KMS-11 (cell line): ENCODE data around the gene SRP9.
A peak's percentile ranks its signal among the peaks of the same experiment; 100 is the strongest.

Experiments
- H2AFZ ChIP-seq: fragments of 200-600 bp; sonication (generic); 2 replicates; pipeline ENCODE4 v1.6.1; 2016; ENCODE audit warnings: antibody characterized with exemption, mixed run types, low read depth
- H3K27ac ChIP-seq: fragments of 200-600 bp; sonication (generic); 2 replicates; pipeline ENCODE4 v1.6.1; 2016; ENCODE audit warnings: mild to moderate bottlenecking, mixed run types
- H3K27me3 ChIP-seq: fragments of 200-600 bp; sonication (generic); 2 replicates; pipeline ENCODE4 v1.6.1; 2017; ENCODE audit warnings: mild to moderate bottlenecking, low read depth, mixed run types, moderate library complexity; ENCODE audit not compliant: insufficient read depth
- H3K36me3 ChIP-seq: fragments of 200-600 bp; sonication (generic); 2 replicates; pipeline ENCODE4 v1.6.1; 2017; ENCODE audit warnings: mild to moderate bottlenecking, mixed run types; ENCODE audit not compliant: insufficient read depth
- H3K4me1 ChIP-seq: fragments of 200-600 bp; sonication (generic); 2 replicates; pipeline ENCODE4 v1.6.1; 2016; ENCODE audit warnings: mild to moderate bottlenecking, low read depth, mixed run types; ENCODE audit not compliant: poor library complexity, severe bottlenecking
- H3K4me2 ChIP-seq: fragments of 200-600 bp; sonication (generic); 2 replicates; pipeline ENCODE4 v1.7.0; 2016; ENCODE audit warnings: mild to moderate bottlenecking, mixed run types
- H3K4me3 ChIP-seq: fragments of 200-600 bp; sonication (generic); IDR thresholded peaks from 2 replicates; pipeline ENCODE4 v1.6.1; 2017; ENCODE audit warnings: low read depth, low read length, mixed read lengths; ENCODE audit not compliant: insufficient read depth
- H3K79me2 ChIP-seq: fragments of 200-600 bp; sonication (generic); 2 replicates; pipeline ENCODE4 v1.6.1; 2016; ENCODE audit warnings: low read depth, mixed run types; ENCODE audit not compliant: insufficient read depth
- H3K9ac ChIP-seq: fragments of 200-600 bp; sonication (generic); 2 replicates; pipeline ENCODE4 v1.6.1; 2016; ENCODE audit warnings: mild to moderate bottlenecking, mixed run types
- H4K20me1 ChIP-seq: fragments of 200-600 bp; sonication (generic); 2 replicates; pipeline ENCODE4 v1.6.1; 2016; ENCODE audit warnings: mild to moderate bottlenecking, mixed run types; ENCODE audit not compliant: insufficient read depth
- CTCF ChIP-seq: fragments of 200-600 bp; sonication (generic); conservative IDR thresholded peaks from 2 replicates; pipeline ENCODE4 v1.6.1; 2017; ENCODE audit warnings: low read depth, mild to moderate bottlenecking, antibody characterized with exemption, low read length, moderate library complexity, mixed read lengths

SRP9 gene

GRCh38 chr1:225771661-225772322 lies 5.8 kb upstream of the SRP9 start:
- no peak overlapping the region for H3K4me3 ChIP-seq
- no peaks in the 10 kb centered on the region for H3K36me3 ChIP-seq
- peak overlapping the region; percentile 23; the same call in 1 of the 2 replicates for H3K4me2 ChIP-seq
- H3K79me2 ChIP-seq: no peaks in the 10 kb centered on the region
- no peaks in the 10 kb centered on the region for H4K20me1 ChIP-seq
- H3K27me3 ChIP-seq: no peaks in the 10 kb centered on the region
- peaks cover 55% of the 10 kb centered on the region for H3K4me1 ChIP-seq
- no peak overlapping the region for H3K9ac ChIP-seq
- H2AFZ ChIP-seq: peak overlapping the region; percentile 74
- TF ChIP-seq CTCF: no peak
- 0 out of 2 replicates have a peak overlapping the region, but pooled peaks have one; percentile 5 for H3K27ac ChIP-seq

GRCh38 chr1:225772323-225772768 lies 5.3 kb upstream of the SRP9 start:
- no peak overlapping the region for H3K4me3 ChIP-seq
- H3K4me2 ChIP-seq: peak overlapping the region; percentile 23; the same call in 1 of the 2 replicates
- H3K27ac ChIP-seq: no peak overlapping the region
- H4K20me1 ChIP-seq: no peaks in the 10 kb centered on the region
- H3K36me3 ChIP-seq: no peaks in the 10 kb centered on the region
- H3K4me1 ChIP-seq: peaks cover 55% of the 10 kb centered on the region
- peak; percentile 82 for TF ChIP-seq CTCF
- H3K79me2 ChIP-seq: no peaks in the 10 kb centered on the region
- H3K27me3 ChIP-seq: no peaks in the 10 kb centered on the region
- peak overlapping the region; percentile 74 for H2AFZ ChIP-seq
- H3K9ac ChIP-seq: no peak overlapping the region

GRCh38 chr1:225772848-225773247 lies 4.8 kb upstream of the SRP9 start:
- no peaks in the 10 kb centered on the region for H3K36me3 ChIP-seq
- peaks cover 50% of the 10 kb centered on the region for H3K4me1 ChIP-seq
- H3K27me3 ChIP-seq: no peaks in the 10 kb centered on the region
- H3K27ac ChIP-seq: no peak overlapping the region
- H2AFZ ChIP-seq: peak overlapping the region; percentile 74; the same call in 1 of the 2 replicates
- peaks cover 1% of the 10 kb centered on the region; the same call in 1 of the 2 replicates for H3K79me2 ChIP-seq
- H3K4me3 ChIP-seq: no peak overlapping the region
- no peak overlapping the region for H3K9ac ChIP-seq
- no peak overlapping the region for H3K4me2 ChIP-seq
- no peaks in the 10 kb centered on the region for H4K20me1 ChIP-seq
- TF ChIP-seq CTCF: no peak

GRCh38 chr1:225774281-225775147 lies 3.1 kb upstream of the SRP9 start:
- Histone ChIP-seq H3K9ac (no peak overlapping the region), H3K4me1 (peaks cover 43% of the 10 kb centered on the region), H4K20me1 (no peaks in the 10 kb centered on the region), H3K27ac (no peak overlapping the region), H3K4me2 (no peak overlapping the region), H3K4me3 (no peak overlapping the region), H3K79me2 (peaks cover 18% of the 10 kb centered on the region), H2AFZ (no peak overlapping the region), H3K36me3 (no peaks in the 10 kb centered on the region), H3K27me3 (no peaks in the 10 kb centered on the region)
- no peak for TF ChIP-seq CTCF
